Memory B cell (primary cell): Measurements from ENCODE around the gene UGP2.

Experiments used
- ATAC-seq: fragments of 150-1000 bp; cut with Tn5 transposase; 2 replicates; pipeline ENCODE4 v1.10.0; 2021; ENCODE audit warnings: low read depth, mild to moderate bottlenecking, moderate library complexity
- DNase-seq, 2 donors: peaks; one replicate each; pipeline ENCODE4 v3.0.0; 2022; ENCODE audit warnings: low spot score in 2 of 2
- H3K27ac Mint-ChIP-seq: one replicate; pipeline ENCODE4 v1.8.0; 2022; ENCODE audit warnings: mild to moderate bottlenecking, moderate library complexity, mixed read lengths
- H3K27me3 Mint-ChIP-seq: one replicate; pipeline ENCODE4 v1.8.0; 2022; ENCODE audit warnings: mixed read lengths
- H3K36me3 Mint-ChIP-seq: one replicate; pipeline ENCODE4 v1.8.0; 2022; ENCODE audit warnings: mild to moderate bottlenecking, mixed read lengths
- H3K4me1 Mint-ChIP-seq: one replicate; pipeline ENCODE4 v1.8.0; 2022; ENCODE audit warnings: mixed read lengths
- H3K4me3 Mint-ChIP-seq: one replicate; pipeline ENCODE4 v1.8.0; 2022; ENCODE audit warnings: mild to moderate bottlenecking, moderate library complexity, mixed read lengths
- H3K9me3 Mint-ChIP-seq: one replicate; pipeline ENCODE4 v1.8.0; 2022; ENCODE audit warnings: mixed read lengths

The UGP2 gene

GRCh38 chr2:63880625-63881024 lies 38.9 kb downstream of the UGP2 start:
- Mint-ChIP-seq H3K4me3 (no peak overlapping the region), H3K4me1 (peaks cover 10% of the 10 kb centered on the region), H3K36me3 (peaks cover 26% of the 10 kb centered on the region), H3K27ac (peak overlapping the region; percentile 31), H3K27me3 (no peaks in the 10 kb centered on the region), H3K9me3 (no peaks in the 10 kb centered on the region)
- ATAC-seq (no peak), DNase-seq (no peak)

- Mint-ChIP-seq H3K36me3 (peaks cover 23% of the 10 kb centered on the region), H3K4me1 (peaks cover 7% of the 10 kb centered on the region)
Measured at GRCh38 chr2:63881205-63881604, 39.5 kb downstream of the UGP2 start.

DNA sequence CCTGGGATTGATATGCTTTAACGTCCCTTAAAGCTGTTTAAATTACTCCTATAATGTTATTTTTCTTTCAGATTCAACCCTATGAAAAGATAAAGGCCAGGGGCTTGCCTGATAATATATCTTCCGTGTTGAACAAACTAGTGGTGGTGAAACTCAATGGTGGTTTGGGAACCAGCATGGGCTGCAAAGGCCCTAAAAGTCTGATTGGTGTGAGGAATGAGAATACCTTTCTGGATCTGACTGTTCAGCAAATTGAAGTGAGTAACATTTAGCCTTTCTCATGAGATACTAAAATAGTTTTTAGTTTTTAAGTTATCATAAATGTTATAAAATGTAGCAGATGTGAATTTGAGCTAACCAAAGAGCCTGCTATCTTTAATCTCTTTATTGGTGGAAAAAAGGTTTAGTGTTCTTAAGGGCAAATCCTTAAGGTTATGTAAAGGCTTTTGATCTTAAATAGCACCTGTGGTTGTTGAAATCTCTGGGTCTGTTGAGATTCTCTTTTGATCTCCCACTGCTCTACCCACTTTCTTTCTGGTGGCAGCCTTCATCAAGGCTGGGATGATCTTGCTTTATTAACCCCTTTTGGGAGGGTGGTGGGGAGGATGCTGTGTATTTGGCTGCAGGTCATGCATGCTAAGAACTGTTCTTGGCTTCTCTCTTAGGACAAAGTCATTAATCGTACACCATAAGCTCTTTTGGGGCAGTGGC lies 40.9 kb downstream of the UGP2 start:
- peaks cover 5% of the 10 kb centered on the region for H3K4me1 Mint-ChIP-seq
- ATAC-seq: no peak
- H3K36me3 Mint-ChIP-seq: peaks cover 22% of the 10 kb centered on the region

More at GRCh38 chr2:63881205-63881604, 39.5 kb downstream of the UGP2 start:
- ATAC-seq (no peak), DNase-seq (no peak)
- H3K4me3 Mint-ChIP-seq: no peak overlapping the region
- H3K27me3 Mint-ChIP-seq: no peaks in the 10 kb centered on the region
- no peaks in the 10 kb centered on the region for H3K9me3 Mint-ChIP-seq
- peak overlapping the region; percentile 31 for H3K27ac Mint-ChIP-seq

GRCh38 chr2:63886445-63886844 lies 44.7 kb downstream of the UGP2 start:
- Mint-ChIP-seq H3K36me3 (peaks cover 28% of the 10 kb centered on the region), H3K4me1 (peaks cover 3% of the 10 kb centered on the region)

More for the DNA sequence above, 40.9 kb downstream of the UGP2 start:
- DNase-seq: no peak
- Mint-ChIP-seq H3K9me3 (no peaks in the 10 kb centered on the region), H3K27me3 (no peaks in the 10 kb centered on the region), H3K4me3 (no peak overlapping the region), H3K27ac (peak overlapping the region; percentile 24)

GRCh38 chr2:63888053-63888452 lies 46.4 kb downstream of the UGP2 start:
- H3K9me3 Mint-ChIP-seq: no peaks in the 10 kb centered on the region

More at GRCh38 chr2:63886445-63886844, 44.7 kb downstream of the UGP2 start:
- no peak overlapping the region for H3K4me3 Mint-ChIP-seq
- no peak for DNase-seq
- no peaks in the 10 kb centered on the region for H3K9me3 Mint-ChIP-seq
- H3K27me3 Mint-ChIP-seq: no peaks in the 10 kb centered on the region
- peak overlapping the region; percentile 74 for H3K27ac Mint-ChIP-seq
- ATAC-seq: no peak

GRCh38 chr2:63888490-63889402 lies 47.0 kb downstream of the UGP2 start:
- peak in 1 of 2 donors; percentile 4 for DNase-seq
- ATAC-seq: peak; percentile 66
- H3K4me1 Mint-ChIP-seq: no peaks in the 10 kb centered on the region
- peak overlapping the region; percentile 14 for H3K27ac Mint-ChIP-seq
- H3K4me3 Mint-ChIP-seq: no peak overlapping the region
- H3K9me3 Mint-ChIP-seq: no peaks in the 10 kb centered on the region
- H3K36me3 Mint-ChIP-seq: peaks cover 27% of the 10 kb centered on the region
- H3K27me3 Mint-ChIP-seq: no peaks in the 10 kb centered on the region

More at GRCh38 chr2:63888053-63888452, 46.4 kb downstream of the UGP2 start:
- Mint-ChIP-seq H3K27me3 (no peaks in the 10 kb centered on the region), H3K4me3 (no peak overlapping the region), H3K36me3 (peaks cover 25% of the 10 kb centered on the region), H3K4me1 (no peaks in the 10 kb centered on the region), H3K27ac (peak overlapping the region; percentile 45)
- DNase-seq: no peak
- ATAC-seq: no peak

DNA sequence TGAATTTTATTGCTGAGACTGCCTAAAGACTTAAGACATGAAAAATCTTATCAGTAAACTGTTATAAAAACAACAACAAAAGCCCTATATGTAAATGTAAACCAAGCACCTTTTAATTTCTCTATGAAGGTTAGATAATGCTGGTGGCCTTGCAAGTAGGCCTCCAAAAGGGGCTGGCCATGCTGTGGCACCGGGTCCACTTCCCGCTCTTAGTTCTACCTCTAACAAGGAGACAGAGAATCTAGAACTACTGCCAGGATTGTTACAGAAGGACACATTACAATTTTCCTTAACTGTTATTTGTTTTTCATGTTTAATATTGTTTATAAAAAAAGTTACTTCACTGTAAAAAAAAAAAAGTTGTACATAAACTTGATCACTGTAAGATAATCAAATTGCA lies 49.0 kb downstream of the UGP2 start:
- DNase-seq: no peak
- no peak overlapping the region for H3K27ac Mint-ChIP-seq
- peaks cover 28% of the 10 kb centered on the region for H3K36me3 Mint-ChIP-seq
- ATAC-seq: no peak
- no peaks in the 10 kb centered on the region for H3K9me3 Mint-ChIP-seq
- H3K27me3 Mint-ChIP-seq: no peaks in the 10 kb centered on the region
- no peaks in the 10 kb centered on the region for H3K4me1 Mint-ChIP-seq
- no peak overlapping the region for H3K4me3 Mint-ChIP-seq

GRCh38 chr2:63891488-63892030 lies 49.9 kb downstream of the UGP2 start:
- H3K4me3 Mint-ChIP-seq: no peak overlapping the region
- H3K27ac Mint-ChIP-seq: no peak overlapping the region
- H3K36me3 Mint-ChIP-seq: peaks cover 28% of the 10 kb centered on the region
- H3K4me1 Mint-ChIP-seq: no peaks in the 10 kb centered on the region
- H3K27me3 Mint-ChIP-seq: no peaks in the 10 kb centered on the region
- DNase-seq (no peak), ATAC-seq (no peak)
- no peaks in the 10 kb centered on the region for H3K9me3 Mint-ChIP-seq

DNA sequence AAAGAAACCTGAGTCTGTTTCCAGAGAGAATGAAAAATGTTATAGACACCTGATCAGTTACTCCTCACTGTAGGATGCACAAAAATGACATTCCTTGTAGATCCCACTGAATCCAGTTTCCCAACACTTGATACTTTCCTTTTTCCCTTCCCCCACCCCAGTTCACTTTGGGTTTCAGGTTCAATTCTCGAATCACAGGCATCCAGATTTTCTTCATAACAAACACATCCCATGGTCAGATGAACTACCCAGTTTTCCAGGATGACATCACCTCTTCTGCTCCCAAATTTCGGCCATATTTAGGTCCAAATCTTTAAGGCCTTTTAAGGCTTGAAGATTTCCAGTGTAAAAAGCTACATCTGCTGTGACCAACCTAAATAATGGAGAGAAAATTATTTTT lies 51.5 kb downstream of the UGP2 start:
- DNase-seq: no peak
- no peaks in the 10 kb centered on the region for H3K27me3 Mint-ChIP-seq
- H3K9me3 Mint-ChIP-seq: no peaks in the 10 kb centered on the region
- peaks cover 26% of the 10 kb centered on the region for H3K36me3 Mint-ChIP-seq
- no peak overlapping the region for H3K27ac Mint-ChIP-seq
- no peaks in the 10 kb centered on the region for H3K4me1 Mint-ChIP-seq
- no peak overlapping the region for H3K4me3 Mint-ChIP-seq
- no peak for ATAC-seq

- H3K4me1 Mint-ChIP-seq: no peaks in the 10 kb centered on the region
Measured at GRCh38 chr2:63894167-63894566, 52.5 kb downstream of the UGP2 start.

GRCh38 chr2:63898839-63899238 lies 57.1 kb downstream of the UGP2 start:
- Mint-ChIP-seq H3K27ac (no peak overlapping the region), H3K4me3 (no peak overlapping the region), H3K36me3 (peaks cover 42% of the 10 kb centered on the region), H3K9me3 (peaks cover 2% of the 10 kb centered on the region), H3K4me1 (peaks cover 3% of the 10 kb centered on the region), H3K27me3 (no peaks in the 10 kb centered on the region)
- DNase-seq (no peak), ATAC-seq (no peak)

More at GRCh38 chr2:63894167-63894566, 52.5 kb downstream of the UGP2 start:
- no peak overlapping the region for H3K4me3 Mint-ChIP-seq
- no peaks in the 10 kb centered on the region for H3K9me3 Mint-ChIP-seq
- no peak for ATAC-seq
- peaks cover 25% of the 10 kb centered on the region for H3K36me3 Mint-ChIP-seq
- DNase-seq: no peak
- no peaks in the 10 kb centered on the region for H3K27me3 Mint-ChIP-seq
- H3K27ac Mint-ChIP-seq: peak overlapping the region; percentile 20

DNA sequence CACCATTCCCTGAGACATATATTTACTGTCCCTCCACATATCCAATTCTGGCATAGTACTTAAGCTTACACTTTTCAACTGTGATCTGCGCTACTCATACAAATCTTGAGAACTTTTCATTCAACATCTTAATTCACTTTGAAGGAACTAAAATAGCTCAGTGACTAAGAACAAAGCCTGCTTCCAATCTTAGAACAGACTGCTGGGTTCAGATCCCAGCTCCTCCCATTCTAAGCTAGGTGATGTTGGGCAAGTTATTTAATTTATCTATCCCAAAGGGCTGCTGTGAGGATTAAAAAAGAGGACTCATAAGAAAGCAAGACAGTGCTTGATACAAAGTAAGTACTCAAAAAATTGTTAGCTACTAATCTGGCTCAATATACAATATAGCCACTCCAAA lies 57.9 kb downstream of the UGP2 start:
- ATAC-seq: no peak
- DNase-seq: no peak
- peaks cover 5% of the 10 kb centered on the region for H3K9me3 Mint-ChIP-seq
- H3K27ac Mint-ChIP-seq: peak overlapping the region; percentile 20
- H3K36me3 Mint-ChIP-seq: peaks cover 41% of the 10 kb centered on the region
- no peak overlapping the region for H3K4me3 Mint-ChIP-seq
- no peaks in the 10 kb centered on the region for H3K27me3 Mint-ChIP-seq
- H3K4me1 Mint-ChIP-seq: peaks cover 3% of the 10 kb centered on the region

DNA sequence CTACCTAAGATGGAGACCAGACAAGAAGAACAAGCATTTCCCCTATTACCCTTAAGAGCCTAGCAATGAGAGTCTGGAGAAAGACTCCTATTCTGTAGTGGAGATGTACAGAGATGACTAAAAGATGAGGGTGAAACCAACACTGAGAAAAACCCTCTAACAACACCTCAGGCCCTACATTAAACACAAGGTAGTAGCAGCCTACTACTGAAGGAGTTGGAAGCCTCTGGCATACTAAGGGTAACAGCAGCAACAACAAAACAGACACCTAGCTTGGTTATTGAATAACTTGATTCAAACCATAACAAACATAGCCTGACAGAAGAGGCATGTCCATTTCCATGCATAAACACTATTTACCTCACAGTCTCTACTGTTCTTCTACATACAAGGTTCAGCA lies 60.5 kb downstream of the UGP2 start:
- Mint-ChIP-seq H3K4me1 (peaks cover 3% of the 10 kb centered on the region), H3K27ac (no peak overlapping the region), H3K27me3 (no peaks in the 10 kb centered on the region), H3K4me3 (no peak overlapping the region), H3K9me3 (peaks cover 8% of the 10 kb centered on the region), H3K36me3 (peaks cover 46% of the 10 kb centered on the region)
- DNase-seq (no peak), ATAC-seq (no peak)

DNA sequence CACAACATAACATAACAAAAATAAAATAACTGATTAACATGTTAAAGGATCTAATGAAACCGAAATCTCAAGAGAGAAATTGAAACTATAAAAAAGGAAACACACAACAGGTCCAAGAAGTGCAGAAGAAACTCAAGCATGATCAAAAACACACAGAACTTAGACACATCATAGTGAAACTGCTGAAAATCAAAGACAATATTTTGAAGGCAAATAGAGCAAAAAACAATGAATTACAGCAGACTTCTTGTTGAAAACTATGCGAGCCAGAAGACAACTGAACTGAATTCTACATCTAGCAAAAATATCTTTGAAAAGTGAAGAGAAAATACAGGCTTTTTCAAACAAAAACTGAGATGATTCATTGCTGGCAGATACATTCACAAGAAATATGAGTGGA lies 61.3 kb downstream of the UGP2 start:
- Mint-ChIP-seq H3K9me3 (peaks cover 8% of the 10 kb centered on the region), H3K4me3 (no peak overlapping the region), H3K27me3 (no peaks in the 10 kb centered on the region), H3K27ac (no peak overlapping the region), H3K4me1 (peaks cover 3% of the 10 kb centered on the region), H3K36me3 (peaks cover 50% of the 10 kb centered on the region)
- ATAC-seq (peak; percentile 59), DNase-seq (no peak)
